Tibial artery (tissue), 4 donors: ENCODE measurements around the gene SLFN11.
A peak's percentile ranks its signal among the peaks of the same experiment; 100 is the strongest.

ENCODE experiments used
- DNase-seq, 2 donors: peaks; one replicate each; pipeline ENCODE4 v3.0.0-alpha.2; 2019
- H3K27ac ChIP-seq, 2 donors: fragments of 200-600 bp; sonication (generic) in 1 of 2; 1 replicate in 1 of 2; 2 replicates in 1 of 2; pipeline ENCODE4 v1.5.1; 2018 to 2019; ENCODE audit warnings: mild to moderate bottlenecking in 1 of 2
- H3K27me3 ChIP-seq, 2 donors: fragments of 200-600 bp; sonication (generic) in 1 of 2; one replicate each; pipeline versions ENCODE4 v1.5.1 to v1.6.0; 2016 to 2019
- H3K36me3 ChIP-seq, 3 donors: fragments of 200-600 bp; sonication (generic) in 2 of 3; one replicate each; pipeline ENCODE4 v1.5.1; 2016 to 2019; ENCODE audit warnings: mild to moderate bottlenecking in 2 of 3
- H3K4me1 ChIP-seq, 4 donors: fragments of 200-600 bp; sonication (generic) in 2 of 4; 1 replicate in 3 of 4; 2 replicates in 1 of 4; pipeline ENCODE4 v1.5.1; 2016 to 2019
- H3K4me3 ChIP-seq, 2 donors: fragments of 200-600 bp; sonication (generic) in 1 of 2; 1 replicate in 1 of 2; 2 replicates in 1 of 2; pipeline ENCODE4 v1.5.1; 2018 to 2019; ENCODE audit warnings: mild to moderate bottlenecking in 2 of 2
- H3K9me3 ChIP-seq, 3 donors: fragments of 200-600 bp; sonication (generic) in 1 of 3; one replicate each; pipeline ENCODE4 v1.5.1; 2016 to 2019
- intact Hi-C: fragments of 100-400 bp; cut with DNase I; formaldehyde crosslinking; loops from one replicate; pipeline ENCODE4 v1.15.0; 2023; ENCODE audit warnings: low total_unique reads
- TF ChIP-seq, protein P1 (sequence below), 2 experiments: fragments of 200-600 bp in 1 of 2; fragments of 450-650 bp in 1 of 2; IDR thresholded peaks; one replicate each; pipeline ENCODE4 v1.5.1; 2017 to 2019; ENCODE audit warnings: antibody characterized with exemption in 2 of 2, mild to moderate bottlenecking in 1 of 2, moderate library complexity in 1 of 2

The SLFN11 gene

DNA sequence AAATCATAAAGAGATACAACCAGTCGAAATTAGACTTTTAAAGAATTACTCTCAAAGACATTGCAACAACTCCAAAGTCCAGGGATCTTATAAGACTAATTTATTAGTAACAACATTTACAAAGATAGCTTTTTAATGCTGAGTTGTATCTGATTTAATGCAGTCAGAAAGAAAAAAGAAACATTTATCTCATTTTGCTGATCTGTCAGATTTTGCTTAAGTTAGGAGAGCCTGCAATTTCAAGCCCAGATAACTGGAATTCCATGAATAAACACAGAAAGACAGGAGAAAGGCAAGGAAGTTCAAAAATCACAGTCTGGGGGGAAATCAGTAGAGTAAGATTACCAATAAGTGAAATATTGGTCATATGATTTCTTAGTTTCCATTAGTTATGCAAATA lies 22.9 kb downstream of the SLFN11 start:
- intact Hi-C loops: no loop called here
- H3K4me3 ChIP-seq: no peak overlapping the region
- peaks cover 0 to 16% (median 11%) of the 10 kb centered on the region in 4 donors for H3K4me1 ChIP-seq
- H3K36me3 ChIP-seq: peaks cover 0 to 12% (median 7%) of the 10 kb centered on the region in 3 donors
- no peak overlapping the region for H3K27ac ChIP-seq
- TF ChIP-seq, protein P1, sequence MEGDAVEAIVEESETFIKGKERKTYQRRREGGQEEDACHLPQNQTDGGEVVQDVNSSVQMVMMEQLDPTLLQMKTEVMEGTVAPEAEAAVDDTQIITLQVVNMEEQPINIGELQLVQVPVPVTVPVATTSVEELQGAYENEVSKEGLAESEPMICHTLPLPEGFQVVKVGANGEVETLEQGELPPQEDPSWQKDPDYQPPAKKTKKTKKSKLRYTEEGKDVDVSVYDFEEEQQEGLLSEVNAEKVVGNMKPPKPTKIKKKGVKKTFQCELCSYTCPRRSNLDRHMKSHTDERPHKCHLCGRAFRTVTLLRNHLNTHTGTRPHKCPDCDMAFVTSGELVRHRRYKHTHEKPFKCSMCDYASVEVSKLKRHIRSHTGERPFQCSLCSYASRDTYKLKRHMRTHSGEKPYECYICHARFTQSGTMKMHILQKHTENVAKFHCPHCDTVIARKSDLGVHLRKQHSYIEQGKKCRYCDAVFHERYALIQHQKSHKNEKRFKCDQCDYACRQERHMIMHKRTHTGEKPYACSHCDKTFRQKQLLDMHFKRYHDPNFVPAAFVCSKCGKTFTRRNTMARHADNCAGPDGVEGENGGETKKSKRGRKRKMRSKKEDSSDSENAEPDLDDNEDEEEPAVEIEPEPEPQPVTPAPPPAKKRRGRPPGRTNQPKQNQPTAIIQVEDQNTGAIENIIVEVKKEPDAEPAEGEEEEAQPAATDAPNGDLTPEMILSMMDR (IDR thresholded peaks at IDR 0.05): no peak
- DNase-seq: no peak
- H3K27me3 ChIP-seq: peaks cover 0 to 7% of the 10 kb centered on the region in 2 donors
- no peaks in the 10 kb centered on the region for H3K9me3 ChIP-seq

DNA sequence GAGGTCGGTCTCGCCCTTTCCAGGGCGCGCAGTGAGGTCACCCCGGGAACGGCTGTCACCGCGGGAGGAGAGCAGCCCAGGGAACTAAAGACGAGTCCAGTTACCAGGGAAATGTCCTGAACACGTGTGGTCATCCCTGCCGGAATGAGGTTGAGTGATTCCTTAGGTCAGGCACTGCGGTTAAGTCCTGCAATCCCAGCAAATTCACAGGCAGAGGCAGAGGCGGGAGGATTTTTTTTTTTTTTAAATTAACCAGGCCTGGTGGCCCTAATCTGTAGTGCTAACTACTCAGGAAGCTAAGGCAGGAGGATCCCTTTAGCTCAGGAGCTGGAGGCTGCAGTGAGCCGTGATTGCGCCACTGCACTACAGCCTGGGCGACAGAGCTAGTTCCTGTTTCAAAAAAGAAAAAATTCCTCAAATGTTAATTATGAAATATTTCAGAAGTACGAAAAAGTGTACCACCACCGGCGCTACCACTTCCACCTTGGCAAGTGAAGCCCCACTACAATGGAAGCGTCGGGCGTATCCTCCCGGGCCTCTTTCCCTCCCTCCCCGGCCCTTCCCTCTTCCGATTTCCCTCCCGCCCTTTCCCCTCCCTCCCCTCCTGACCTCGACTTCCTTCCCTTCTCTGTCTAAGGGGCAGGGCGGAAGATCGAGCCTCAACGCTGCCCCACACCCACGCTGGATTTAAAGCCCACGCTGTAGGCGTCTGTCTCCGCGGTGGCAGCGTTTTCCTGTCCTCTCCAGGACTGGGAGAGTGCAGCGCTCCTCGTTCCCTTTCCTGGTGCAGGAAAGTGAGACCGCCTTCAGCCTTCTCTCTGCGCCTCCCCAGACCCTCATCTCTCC lies 27.3 kb downstream of the SLFN11 start:
- Histone ChIP-seq H3K36me3 (no peaks in the 10 kb centered on the region), H3K27me3 (peaks cover 0 to 17% of the 10 kb centered on the region in 2 donors), H3K4me3 (peak overlapping the region; percentile 42 to 54), H3K4me1 (peaks cover 0 to 20% (median 15%) of the 10 kb centered on the region in 4 donors), H3K9me3 (no peaks in the 10 kb centered on the region), H3K27ac (peak overlapping the region; percentile 36 to 43)
- TF ChIP-seq, protein P1 (IDR thresholded peaks at IDR 0.05): no peak
- intact Hi-C loops: no loop called here
- DNase-seq: peak; percentile 75 to 84

DNA sequence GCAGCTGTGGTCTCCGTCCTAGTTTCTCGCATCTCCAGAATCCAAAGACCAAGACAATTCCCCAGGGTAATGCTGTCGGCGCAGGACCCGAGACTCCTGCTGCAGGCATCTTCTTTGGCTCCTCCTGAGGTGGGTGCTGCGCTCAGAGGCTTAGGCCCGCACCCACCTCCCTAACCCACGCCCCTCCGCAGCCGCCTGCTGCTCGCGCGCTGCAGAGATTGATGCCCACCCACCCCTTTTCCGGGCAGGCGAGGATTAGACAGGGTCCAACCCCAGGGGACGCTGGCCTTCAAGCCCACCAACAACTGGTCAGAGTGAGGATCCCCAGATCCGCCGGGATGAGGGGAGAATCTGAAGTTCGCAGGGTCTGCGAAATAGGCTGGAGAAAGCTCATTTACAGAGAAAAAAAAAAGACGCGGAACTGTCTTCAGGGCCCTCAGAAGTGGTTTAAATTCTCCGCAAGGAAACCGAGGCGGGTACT lies 27.9 kb downstream of the SLFN11 start:
- Histone ChIP-seq H3K4me3 (peak overlapping the region; percentile 42 to 54), H3K27me3 (peaks cover 0 to 17% of the 10 kb centered on the region in 2 donors), H3K9me3 (no peaks in the 10 kb centered on the region), H3K4me1 (peaks cover 0 to 20% (median 15%) of the 10 kb centered on the region in 4 donors), H3K27ac (peak overlapping the region; percentile 6 to 36), H3K36me3 (no peaks in the 10 kb centered on the region)
- DNase-seq: no peak
- intact Hi-C loops: no loop called here
- TF ChIP-seq, protein P1 (IDR thresholded peaks at IDR 0.05): no peak

DNA sequence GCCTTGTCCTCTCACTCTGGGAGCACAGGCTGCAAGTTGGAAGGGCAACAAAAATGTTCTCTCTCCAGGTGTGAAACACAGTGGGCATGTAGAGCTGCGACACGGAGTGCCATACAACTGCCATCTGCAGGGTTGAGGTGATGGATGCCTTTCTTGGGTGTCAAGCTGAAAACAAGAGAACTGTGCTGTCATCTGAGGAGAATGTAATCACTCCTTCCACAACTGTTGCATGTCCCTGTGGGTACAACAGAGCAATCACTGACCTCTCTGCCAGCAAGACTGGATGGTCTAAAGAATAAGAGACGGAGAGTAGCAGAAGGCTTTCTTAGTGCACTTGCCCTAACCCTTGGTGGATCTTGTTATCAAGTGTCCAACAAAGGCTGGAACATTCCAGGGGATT lies 29.2 kb downstream of the SLFN11 start:
- TF ChIP-seq, protein P1 (IDR thresholded peaks at IDR 0.05): no peak
- H3K9me3 ChIP-seq: no peaks in the 10 kb centered on the region
- peaks cover 0 to 20% (median 15%) of the 10 kb centered on the region in 4 donors for H3K4me1 ChIP-seq
- H3K27me3 ChIP-seq: peaks cover 0 to 17% of the 10 kb centered on the region in 2 donors
- no peak for DNase-seq
- H3K36me3 ChIP-seq: no peaks in the 10 kb centered on the region
- intact Hi-C loops: no loop called here
- H3K4me3 ChIP-seq: no peak overlapping the region
- no peak overlapping the region for H3K27ac ChIP-seq

DNA sequence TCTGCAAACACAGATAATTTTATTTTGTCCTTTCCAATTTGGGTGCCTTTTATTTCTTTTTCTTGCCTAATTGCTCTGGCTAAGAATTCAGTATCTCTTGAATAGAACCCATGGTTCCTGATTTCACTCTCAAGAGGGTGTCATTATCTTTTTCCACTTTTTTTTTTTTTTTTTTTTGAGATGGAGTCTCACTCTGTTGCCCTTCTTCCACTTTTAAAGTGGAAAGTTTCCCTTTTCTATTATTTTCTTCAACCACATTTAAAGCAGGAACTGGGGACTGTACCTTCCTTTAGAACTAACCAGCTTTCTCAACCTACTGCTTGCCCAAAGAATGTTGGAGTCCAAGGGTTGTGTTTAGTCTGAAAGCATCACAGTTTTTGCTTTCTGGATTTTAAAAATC lies 31.1 kb downstream of the SLFN11 start:
- H3K9me3 ChIP-seq: no peaks in the 10 kb centered on the region
- TF ChIP-seq, protein P1 (IDR thresholded peaks at IDR 0.05): no peak
- no peaks in the 10 kb centered on the region for H3K36me3 ChIP-seq
- H3K27me3 ChIP-seq: peaks cover 0 to 17% of the 10 kb centered on the region in 2 donors
- intact Hi-C loops: no loop called here
- no peak overlapping the region for H3K27ac ChIP-seq
- H3K4me1 ChIP-seq: peaks cover 0 to 20% (median 15%) of the 10 kb centered on the region in 4 donors
- DNase-seq: no peak
- H3K4me3 ChIP-seq: no peak overlapping the region
